Testis (tissue), 2 donors: Measurements from ENCODE around the gene GRM4.

Source experiments
- CTCF ChIP-seq, 3 experiments: fragments of 450-650 bp in 2 of 3; fragments of 200-600 bp in 1 of 3; sonication (generic) in 1 of 3; IDR thresholded peaks; one replicate each; pipeline ENCODE4 v1.5.1; 2016 to 2019; ENCODE audit warnings: antibody characterized with exemption in 3 of 3, mild to moderate bottlenecking in 2 of 3, moderate library complexity in 1 of 3
- POLR2A ChIP-seq: fragments of 450-650 bp; IDR thresholded peaks from one replicate; pipeline ENCODE4 v1.6.1; 2017; ENCODE audit warnings: antibody characterized with exemption, mild to moderate bottlenecking, moderate library complexity

GRCh38 chr6:33975661-33976436 lies 170.0 kb downstream of the GRM4 start:
- TF ChIP-seq POLR2A (no peak), CTCF (IDR thresholded peaks at IDR 0.05) (no peak)
